HCT116 (cell line): ENCODE data around the gene TSC1. TPM values are rescaled to one million over a fixed set of nuclear protein-coding genes. Genes with fewer than 3 reads are reported as not detected.

Experiments
- ATAC-seq: fragments of 200-7000 bp; cut with Tn5 transposase; 2 replicates; pipeline ENCODE4 v1.9.1; 2020; ENCODE audit warnings: mild to moderate bottlenecking, moderate library complexity
- BruUV-seq: library from RNA; stranded (reverse); fragments of 400-500 nt; replicated peaks from 2 replicates; lab custom pipeline; 2021; lab: Mats Ljungman, UMichigan
- CTCF ChIA-PET: fragments of 300-600 bp; sonication (Branson Sonifier 250); formaldehyde crosslinking; loops from one replicate; lab custom pipeline; 2021; ENCODE audit warnings: antibody characterized with exemption; lab: Charles Lee
- POLR2A ChIA-PET: fragments of 300-600, 350-600 bp; sonication (Branson Sonifier 250); formaldehyde crosslinking; loops from one replicate; lab custom pipeline; 2021; ENCODE audit warnings: antibody characterized with exemption; lab: Charles Lee
- RAD21 ChIA-PET, 2 experiments: fragments of 300-600 bp; sonication (Branson Sonifier 250); formaldehyde crosslinking; loops; one replicate each; lab custom pipeline; 2023; ENCODE audit warnings: low total read pairs in 2 of 2; ENCODE audit not compliant: uncharacterized antibody in 2 of 2, unreplicated experiment in 2 of 2, low non-redundant PET in 1 of 2; lab: Charles Lee
- DNase-seq: peaks from one replicate; pipeline ENCODE4 v3.0.0-alpha.2; 2010; ENCODE audit warnings: low read depth, low spot score
- H2AFZ ChIP-seq: fragments of 200-600 bp; shearing (Covaris generic), sonication (generic); 2 replicates; pipeline ENCODE4 v1.6.1; 2017; ENCODE audit warnings: low read depth, mixed run types, mixed read lengths, antibody characterized with exemption, low read length; ENCODE audit not compliant: poor library complexity, severe bottlenecking
- H3K27ac ChIP-seq: 2 replicates; pipeline ENCODE4 v1.5.1; 2012; ENCODE audit warnings: low read depth, low read length
- H3K27me3 ChIP-seq: fragments of 200-600 bp; sonication (generic); 2 replicates; pipeline ENCODE4 v1.6.1; 2016; ENCODE audit warnings: mixed run types, low read length, mixed read lengths; ENCODE audit not compliant: insufficient read depth
- H3K36me3 ChIP-seq, 2 experiments: fragments of 200-500 bp in 1 of 2; fragments of 200-600 bp in 1 of 2; sonication (Bioruptor generic) in 1 of 2; sonication (generic) in 1 of 2; 2 replicates each; pipeline versions ENCODE4 v1.5.1 to v1.6.1; 2014 to 2016; ENCODE audit warnings: low read length in 2 of 2, inconsistent platforms in 1 of 2, mixed read lengths in 1 of 2, mixed run types in 1 of 2; ENCODE audit not compliant: insufficient read depth in 2 of 2, control insufficient read depth in 1 of 2
- H3K4me1 ChIP-seq, 2 experiments: fragments of 200-600 bp in 1 of 2; sonication (generic) in 1 of 2; 2 replicates each; pipeline versions ENCODE4 v1.5.1 to v1.6.1; 2012 to 2017; ENCODE audit warnings: low read length in 2 of 2, inconsistent platforms in 1 of 2, mild to moderate bottlenecking in 1 of 2, mixed read lengths in 1 of 2, mixed run types in 1 of 2, moderate library complexity in 1 of 2; ENCODE audit not compliant: insufficient read depth in 2 of 2, control insufficient read depth in 1 of 2
- H3K4me2 ChIP-seq: fragments of 200-600 bp; sonication (generic); 2 replicates; pipeline ENCODE4 v1.6.1; 2017; ENCODE audit warnings: mixed run types, low read length, mixed read lengths
- H3K4me3 ChIP-seq, 2 experiments: fragments of 200-600 bp in 1 of 2; sonication (generic) in 1 of 2; replicated peaks in 1 of 2; 2 replicates each; pipeline ENCODE4 v1.5.1; 2011 to 2016; ENCODE audit warnings: low read length in 2 of 2, control low read depth in 1 of 2, low read depth in 1 of 2, mild to moderate bottlenecking in 1 of 2, mixed read lengths in 1 of 2, mixed run types in 1 of 2
- H3K79me2 ChIP-seq: fragments of 200-600 bp; sonication (generic); 2 replicates; pipeline ENCODE4 v1.6.1; 2017; ENCODE audit warnings: mild to moderate bottlenecking, mixed run types, low read length, moderate library complexity, mixed read lengths; ENCODE audit not compliant: insufficient read depth
- H3K9ac ChIP-seq: fragments of 200-600 bp; sonication (generic); 2 replicates; pipeline ENCODE4 v1.6.1; 2016; ENCODE audit warnings: low read length, mixed read lengths
- H3K9me2 ChIP-seq: fragments of 200-600 bp; sonication (generic), shearing (Covaris generic); 2 replicates; pipeline ENCODE4 v1.6.1; 2017; ENCODE audit warnings: mixed run types, mild to moderate bottlenecking, moderate library complexity; ENCODE audit not compliant: insufficient read depth
- H3K9me3 ChIP-seq, 2 experiments: fragments of 200-500 bp in 1 of 2; fragments of 200-600 bp in 1 of 2; sonication (Bioruptor generic) in 1 of 2; sonication (generic) in 1 of 2; 2 replicates each; pipeline ENCODE4 v1.6.1; 2014 to 2017; ENCODE audit warnings: low read length in 2 of 2, mixed read lengths in 2 of 2, inconsistent platforms in 1 of 2, low read depth in 1 of 2, mild to moderate bottlenecking in 1 of 2, mixed run types in 1 of 2, moderate library complexity in 1 of 2; ENCODE audit not compliant: control insufficient read depth in 1 of 2, insufficient read depth in 1 of 2
- H4K20me1 ChIP-seq: fragments of 200-600 bp; sonication (generic), shearing (Covaris generic); 2 replicates; pipeline ENCODE4 v1.6.1; 2017; ENCODE audit warnings: mixed run types, mild to moderate bottlenecking, moderate library complexity; ENCODE audit not compliant: insufficient read depth
- ATF3 ChIP-seq: IDR thresholded peaks from 2 replicates; pipeline ENCODE4 v1.6.1; 2012
- CBX3 ChIP-seq: IDR thresholded peaks from 2 replicates; pipeline ENCODE4 v1.6.1; 2012; ENCODE audit warnings: low read depth
- CTCF ChIP-seq, 3 experiments: fragments of 200-600 bp in 1 of 3; sonication (generic) in 1 of 3; IDR thresholded peaks in 2 of 3; conservative IDR thresholded peaks in 1 of 3; 2 replicates each; pipeline ENCODE4 v1.5.1; 2012 to 2017; ENCODE audit warnings: low read depth in 2 of 3, low read length in 2 of 3, antibody characterized with exemption in 1 of 3, borderline replicate concordance in 1 of 3, control low read depth in 1 of 3, mild to moderate bottlenecking in 1 of 3, mixed read lengths in 1 of 3, mixed run types in 1 of 3, moderate library complexity in 1 of 3; ENCODE audit not compliant: insufficient read depth in 1 of 3
- EGR1 ChIP-seq: IDR thresholded peaks from 2 replicates; pipeline ENCODE4 v1.6.1; 2012; ENCODE audit warnings: low read depth
- FOSL1 ChIP-seq: IDR thresholded peaks from 2 replicates; pipeline ENCODE4 v1.6.1; 2012; ENCODE audit warnings: low read depth
- POLR2AphosphoS5 ChIP-seq: IDR thresholded peaks from 2 replicates; pipeline ENCODE4 v1.6.1; 2011; ENCODE audit warnings: mild to moderate bottlenecking, low read depth, low read length, moderate library complexity
- RAD21 ChIP-seq: IDR thresholded peaks from 2 replicates; pipeline ENCODE4 v1.6.1; 2012; ENCODE audit warnings: low read depth, mild to moderate bottlenecking
- REST ChIP-seq: IDR thresholded peaks from 2 replicates; pipeline ENCODE4 v1.6.1; 2012; ENCODE audit warnings: low read depth
- SIN3A ChIP-seq: IDR thresholded peaks from 2 replicates; pipeline ENCODE4 v1.6.1; 2012; ENCODE audit warnings: low read depth
- SRF ChIP-seq: IDR thresholded peaks from 2 replicates; pipeline ENCODE4 v1.6.1; 2012; ENCODE audit warnings: low read depth
- ZFX ChIP-seq: fragments of 450-650 bp; IDR thresholded peaks from 2 replicates; pipeline ENCODE4 v1.6.1; 2017
- ZNF274 ChIP-seq: fragments of 200-500 bp; sonication (Bioruptor generic); IDR thresholded peaks from 2 replicates; pipeline ENCODE4 v1.6.1; 2014; ENCODE audit warnings: mild to moderate bottlenecking, low read depth, low read length, inconsistent platforms
- intact Hi-C: fragments of 100-400 bp; cut with micrococcal nuclease; formaldehyde crosslinking; loops from 2 replicates; pipeline ENCODE4 v1.10.0; 2022
- total RNA-seq: library from RNA; stranded (reverse); gene quantifications from one replicate; pipeline ENCODE4 v1.2.1, GENCODE V29; 2021; ENCODE audit not compliant: unreplicated experiment

Gene TSC1
- total RNA-seq, 1 experiment from 2014 or later: 34.5 TPM

- ChIA-PET RAD21 (interaction anchor here in 1 of 2 experiments (0.6 kb wide), 1 partner anchor 41 kb away, joined by 3 read pairs; no protein-coding TSS in a partner anchor), CTCF (no interaction called here), POLR2A (no interaction called here)
- Histone ChIP-seq H3K27me3 (no peaks in the 10 kb centered on the region), H3K79me2 (no peaks in the 10 kb centered on the region), H3K4me2 (no peak overlapping the region), H3K27ac (no peak overlapping the region), H3K4me3 (no peak overlapping the region), H3K4me1 (peaks cover 7 to 28% of the 10 kb centered on the region in 2 experiments; a peak in 2 of 4 replicates), H3K9me3 (no peaks in the 10 kb centered on the region), H3K9me2 (no peaks in the 10 kb centered on the region), H4K20me1 (no peaks in the 10 kb centered on the region), H3K9ac (no peak overlapping the region), H3K36me3 (no peaks in the 10 kb centered on the region), H2AFZ (no peak overlapping the region)
- DNase-seq (no peak), ATAC-seq (no peak)
- no TSS peak for BruUV-seq
- TF ChIP-seq CBX3 (no peak), ZFX (no peak), EGR1 (no peak)
- intact Hi-C loops: no loop called here
Observed at GRCh38 chr9:132881826-132882225, 62.6 kb downstream of the TSC1 start.

GRCh38 chr9:132880324-132880661, 64.1 kb downstream of the TSC1 start:
- BruUV-seq: no TSS peak
- intact Hi-C loops: no loop called here
- TF ChIP-seq RAD21: no peak
- no peak for TF ChIP-seq ZNF274
- no peak for TF ChIP-seq ATF3
- no peak for TF ChIP-seq POLR2AphosphoS5
- TF ChIP-seq SRF: no peak
- TF ChIP-seq REST: no peak
- TF ChIP-seq FOSL1: no peak
- TF ChIP-seq SIN3A: no peak
- no peak for TF ChIP-seq CTCF (IDR thresholded peaks at IDR 0.05 in 2 of 3, conservative IDR thresholded peaks at IDR 0.05 in 1 of 3; ENCODE audit: borderline replicate concordance in 1 of 3, insufficient read depth in 1 of 3, low read depth in 2 of 3, low read length in 2 of 3)
- Histone ChIP-seq H3K9me3 (no peaks in the 10 kb centered on the region), H3K27ac (no peak overlapping the region), H3K4me1 (peaks cover 7 to 28% of the 10 kb centered on the region in 2 experiments; a peak in 2 of 4 replicates), H4K20me1 (no peaks in the 10 kb centered on the region), H3K4me3 (no peak overlapping the region), H3K9ac (no peak overlapping the region), H3K9me2 (no peaks in the 10 kb centered on the region), H3K27me3 (no peaks in the 10 kb centered on the region), H3K79me2 (no peaks in the 10 kb centered on the region), H3K4me2 (no peak overlapping the region), H3K36me3 (no peaks in the 10 kb centered on the region), H2AFZ (no peak overlapping the region)
- ChIA-PET RAD21 (no interaction called here), CTCF (no interaction called here), POLR2A (no interaction called here)
- DNase-seq (no peak), ATAC-seq (no peak)
